ENCODE measurements around the gene SPOP. TPM values are rescaled to one million over a fixed set of nuclear protein-coding genes. Genes with fewer than 3 reads are reported as not detected.

SPOP gene
- total and polyA plus RNA-seq, 2 donors = 54.7 to 64.3 TPM

- no peaks in the 10 kb centered on the region for H3K36me3 ChIP-seq (ENCODE audit: control insufficient read depth in 2 of 2, insufficient read depth in 2 of 2, low read length in 1 of 2)
- peak in 5 of 9 donors; percentile 8 to 60 (median 40) for DNase-seq (ENCODE audit: low read depth in 6 of 9, low spot score in 9 of 9)
- WGBS = 22% methylated on average over 9 of the region's 9 CpGs
Measured at GRCh38 chr17:49557312-49558024, 120.4 kb downstream of the SPOP start.

DNA sequence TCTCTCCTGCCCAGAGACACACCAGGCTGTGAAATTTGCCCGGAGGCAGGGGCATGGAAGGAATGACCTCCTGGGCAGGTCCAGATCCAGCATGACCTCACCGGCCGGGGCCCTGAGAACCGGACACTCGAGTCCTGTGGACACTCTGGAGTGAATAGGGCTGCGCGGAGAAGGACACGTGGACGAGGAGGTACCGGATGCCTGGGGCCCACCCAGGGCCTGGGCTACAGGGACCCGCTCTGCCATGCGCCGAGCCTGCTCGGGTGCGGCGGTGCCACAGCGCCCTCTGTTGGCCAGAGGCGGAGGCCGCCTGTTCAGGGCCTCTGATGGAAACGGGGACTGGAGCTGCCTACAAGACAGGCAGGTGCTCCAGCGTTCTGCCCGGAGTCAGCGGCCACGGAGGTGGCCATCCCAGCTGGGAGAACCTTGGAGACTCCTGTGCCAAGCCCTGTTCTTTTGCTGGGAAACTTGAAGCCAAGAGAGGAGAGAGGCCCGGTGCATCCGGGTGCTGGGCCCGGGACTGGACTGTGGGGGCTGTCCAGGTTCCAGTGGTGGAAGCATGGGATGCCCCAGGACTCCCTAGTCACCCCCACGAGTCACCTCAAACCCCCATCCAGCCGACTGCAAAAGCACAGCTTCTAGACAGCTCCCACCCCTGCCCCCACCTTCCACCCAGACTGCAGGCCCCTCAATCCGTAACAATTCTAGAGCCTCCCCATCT lies 121.5 kb downstream of the SPOP start:
- no peak overlapping the region for H3K27ac ChIP-seq (ENCODE audit: low read depth in 1 of 2, low read length in 1 of 2)
- peaks cover 0 to 2% of the 10 kb centered on the region in 2 donors for H3K9me3 ChIP-seq (ENCODE audit: control insufficient read depth in 2 of 2, insufficient read depth in 1 of 2, low read length in 1 of 2)
- 23% methylated on average over 30 of the region's 30 CpGs for WGBS
- peaks cover 0 to 9% of the 10 kb centered on the region in 2 donors for H3K4me1 ChIP-seq (ENCODE audit: control insufficient read depth in 2 of 2, insufficient read depth in 2 of 2, low read length in 2 of 2)
- DNase-seq (ENCODE audit: low read depth in 6 of 9, low spot score in 9 of 9) = peak in 7 of 9 donors; percentile 49 to 86 (median 67)
- peaks cover 0 to 14% of the 10 kb centered on the region in 2 donors for H3K27me3 ChIP-seq (ENCODE audit: control insufficient read depth in 2 of 2, insufficient read depth in 1 of 2, low read length in 1 of 2)
- no peak overlapping the region for H3K4me3 ChIP-seq (ENCODE audit: low read length in 2 of 2)
- no peaks in the 10 kb centered on the region for H3K36me3 ChIP-seq (ENCODE audit: control insufficient read depth in 2 of 2, insufficient read depth in 2 of 2, low read length in 1 of 2)

More at GRCh38 chr17:49557312-49558024, 120.4 kb downstream of the SPOP start:
- Histone ChIP-seq H3K27ac (ENCODE audit: low read depth in 1 of 2, low read length in 1 of 2) (no peak overlapping the region), H3K4me3 (ENCODE audit: low read length in 2 of 2) (no peak overlapping the region), H3K9me3 (ENCODE audit: control insufficient read depth in 2 of 2, insufficient read depth in 1 of 2, low read length in 1 of 2) (peaks cover 0 to 2% of the 10 kb centered on the region in 2 donors), H3K4me1 (ENCODE audit: control insufficient read depth in 2 of 2, insufficient read depth in 2 of 2, low read length in 2 of 2) (peaks cover 0 to 9% of the 10 kb centered on the region in 2 donors), H3K27me3 (ENCODE audit: control insufficient read depth in 2 of 2, insufficient read depth in 1 of 2, low read length in 1 of 2) (peaks cover 0 to 14% of the 10 kb centered on the region in 2 donors)

DNA sequence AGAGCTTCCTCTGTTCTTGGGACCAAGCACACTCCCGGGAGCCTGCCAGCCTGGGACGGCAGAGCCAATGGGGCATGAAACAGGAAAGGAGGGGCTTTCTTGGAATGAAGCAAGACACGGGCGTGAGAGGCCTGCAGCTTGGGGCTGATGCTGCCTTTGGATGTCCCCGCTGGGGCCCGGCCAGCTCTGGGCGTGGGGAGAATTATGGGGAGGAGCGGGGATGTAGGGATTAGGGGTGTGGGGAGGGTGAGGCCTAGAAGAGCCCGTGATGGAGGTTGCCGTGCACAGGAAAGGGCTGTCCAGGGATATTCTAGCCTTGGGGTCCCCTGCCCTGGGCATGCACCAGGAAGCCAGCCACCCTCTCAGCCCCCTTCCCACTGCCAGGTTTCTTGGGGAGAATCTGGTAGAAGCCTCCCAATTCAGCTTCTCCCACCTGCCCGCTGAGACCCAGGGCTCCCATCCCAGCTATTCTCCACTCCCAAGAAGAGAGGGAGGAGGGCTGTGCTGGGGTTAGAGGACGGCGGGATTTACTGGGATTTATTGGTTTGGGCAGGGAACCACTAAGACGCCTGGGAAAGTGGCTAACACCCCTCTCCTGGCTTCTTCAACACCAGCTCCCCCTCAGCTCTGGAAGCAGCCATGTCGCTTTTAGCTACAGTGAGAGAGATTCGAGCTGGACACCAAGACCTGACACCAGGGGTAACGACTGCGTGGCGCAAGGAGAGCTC lies 122.2 kb downstream of the SPOP start:
- peaks cover 0 to 2% of the 10 kb centered on the region in 2 donors for H3K9me3 ChIP-seq (ENCODE audit: control insufficient read depth in 2 of 2, insufficient read depth in 1 of 2, low read length in 1 of 2)
- DNase-seq (ENCODE audit: low read depth in 6 of 9, low spot score in 9 of 9) = no peak
- H3K36me3 ChIP-seq (ENCODE audit: control insufficient read depth in 2 of 2, insufficient read depth in 2 of 2, low read length in 1 of 2) = no peaks in the 10 kb centered on the region
- peaks cover 0 to 14% of the 10 kb centered on the region in 2 donors for H3K27me3 ChIP-seq (ENCODE audit: control insufficient read depth in 2 of 2, insufficient read depth in 1 of 2, low read length in 1 of 2)
- H3K4me1 ChIP-seq (ENCODE audit: control insufficient read depth in 2 of 2, insufficient read depth in 2 of 2, low read length in 2 of 2) = peaks cover 0 to 9% of the 10 kb centered on the region in 2 donors
- no peak overlapping the region for H3K4me3 ChIP-seq (ENCODE audit: low read length in 2 of 2)
- H3K27ac ChIP-seq (ENCODE audit: low read depth in 1 of 2, low read length in 1 of 2) = no peak overlapping the region
- 89% methylated on average over 19 of the region's 19 CpGs for WGBS

DNA sequence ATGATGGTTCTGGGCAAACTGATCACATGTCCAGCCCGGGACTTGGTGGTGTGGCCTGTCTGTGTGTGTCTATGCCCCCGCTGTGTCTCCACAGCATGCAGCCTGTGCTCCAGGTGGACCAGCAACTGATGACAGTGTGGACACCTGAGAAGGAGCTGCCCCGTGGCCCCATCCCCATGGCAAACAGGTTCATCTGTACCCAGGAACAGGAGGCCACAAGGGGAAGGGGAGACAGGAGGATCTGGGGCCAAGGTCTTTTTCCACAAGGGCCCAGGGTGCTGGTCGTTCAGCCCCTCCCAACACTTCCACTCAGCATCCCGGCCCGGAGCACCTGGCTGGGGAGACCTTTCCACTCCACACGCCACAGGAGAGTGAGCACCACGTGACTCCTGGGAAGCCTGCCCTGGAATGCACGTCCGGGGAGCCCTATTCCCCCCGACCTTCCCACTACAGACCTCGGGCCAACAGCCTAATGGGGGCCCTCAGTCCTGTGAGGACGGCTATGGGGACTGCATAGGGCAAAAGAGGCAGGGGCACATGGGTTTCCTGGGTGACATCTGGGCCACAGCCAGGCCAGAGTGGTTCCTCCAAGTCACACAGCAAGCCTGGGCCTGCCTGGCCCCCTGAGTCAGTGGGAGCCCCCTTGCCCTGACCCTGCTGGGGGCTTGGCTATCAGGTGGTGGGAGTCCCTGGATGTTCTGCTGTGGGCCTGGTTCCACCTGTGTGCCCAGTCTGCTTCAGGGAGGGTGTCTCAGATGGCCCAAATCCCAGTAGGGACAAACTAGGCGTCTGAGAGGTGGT lies 123.0 kb downstream of the SPOP start:
- H3K4me3 ChIP-seq (ENCODE audit: low read length in 2 of 2) = no peak overlapping the region
- H3K27me3 ChIP-seq (ENCODE audit: control insufficient read depth in 2 of 2, insufficient read depth in 1 of 2, low read length in 1 of 2) = peaks cover 0 to 14% of the 10 kb centered on the region in 2 donors
- H3K27ac ChIP-seq (ENCODE audit: low read depth in 1 of 2, low read length in 1 of 2) = no peak overlapping the region
- 91% methylated on average over 14 of the region's 14 CpGs for WGBS
- peaks cover 0 to 9% of the 10 kb centered on the region in 2 donors for H3K4me1 ChIP-seq (ENCODE audit: control insufficient read depth in 2 of 2, insufficient read depth in 2 of 2, low read length in 2 of 2)
- peaks cover 0 to 2% of the 10 kb centered on the region in 2 donors for H3K9me3 ChIP-seq (ENCODE audit: control insufficient read depth in 2 of 2, insufficient read depth in 1 of 2, low read length in 1 of 2)
- no peak for DNase-seq (ENCODE audit: low read depth in 6 of 9, low spot score in 9 of 9)
- no peaks in the 10 kb centered on the region for H3K36me3 ChIP-seq (ENCODE audit: control insufficient read depth in 2 of 2, insufficient read depth in 2 of 2, low read length in 1 of 2)

- Histone ChIP-seq H3K9me3 (ENCODE audit: control insufficient read depth in 2 of 2, insufficient read depth in 1 of 2, low read length in 1 of 2) (peaks cover 0 to 2% of the 10 kb centered on the region in 2 donors), H3K27me3 (ENCODE audit: control insufficient read depth in 2 of 2, insufficient read depth in 1 of 2, low read length in 1 of 2) (peaks cover 0 to 13% of the 10 kb centered on the region in 2 donors)
- no peak for DNase-seq (ENCODE audit: low read depth in 6 of 9, low spot score in 9 of 9)
Measured at GRCh38 chr17:49553676-49554335, 124.1 kb downstream of the SPOP start.

DNA sequence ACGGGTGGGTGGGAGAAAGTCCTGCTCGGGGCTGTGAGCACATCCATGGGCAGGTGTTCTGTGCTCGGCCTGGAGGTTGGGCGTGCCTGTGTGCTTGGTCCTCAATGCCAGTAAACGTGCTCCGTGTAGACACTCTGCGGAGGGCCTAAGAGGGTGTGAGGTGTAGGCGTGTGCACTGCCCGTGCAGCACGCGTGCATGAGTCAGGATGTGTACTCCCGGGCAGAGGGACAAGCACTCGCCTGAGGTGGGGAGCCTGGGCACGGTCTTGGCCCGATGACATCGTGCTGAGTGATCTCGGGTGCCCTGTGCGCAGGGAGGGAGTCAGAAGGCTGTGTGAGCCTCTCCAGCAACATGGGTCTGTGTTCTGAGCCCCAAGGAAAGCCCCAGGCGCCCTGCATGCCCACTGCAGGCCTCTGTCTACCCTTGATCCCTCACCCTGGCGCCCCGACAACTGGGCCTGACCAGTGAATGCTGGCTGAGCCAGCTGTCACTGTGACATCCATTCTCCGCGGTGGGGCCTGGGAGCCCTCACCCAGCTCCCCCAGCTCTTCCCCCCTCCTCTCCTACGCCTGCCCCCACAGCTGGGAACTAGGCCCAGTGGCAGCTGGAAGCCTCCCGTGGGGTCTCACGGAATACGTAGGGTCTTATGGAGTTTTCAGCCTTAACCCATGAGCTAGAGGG lies 125.7 kb downstream of the SPOP start:
- H3K27me3 ChIP-seq (ENCODE audit: control insufficient read depth in 2 of 2, insufficient read depth in 1 of 2, low read length in 1 of 2) = peaks cover 0 to 3% of the 10 kb centered on the region in 2 donors
- no peak for DNase-seq (ENCODE audit: low read depth in 6 of 9, low spot score in 9 of 9)

More at GRCh38 chr17:49553676-49554335, 124.1 kb downstream of the SPOP start:
- H3K4me1 ChIP-seq (ENCODE audit: control insufficient read depth in 2 of 2, insufficient read depth in 2 of 2, low read length in 2 of 2) = peaks cover 0 to 11% of the 10 kb centered on the region in 2 donors
- H3K36me3 ChIP-seq (ENCODE audit: control insufficient read depth in 2 of 2, insufficient read depth in 2 of 2, low read length in 1 of 2) = no peaks in the 10 kb centered on the region
- no peak overlapping the region for H3K4me3 ChIP-seq (ENCODE audit: low read length in 2 of 2)
- 95% methylated on average over 8 of the region's 8 CpGs for WGBS
- H3K27ac ChIP-seq (ENCODE audit: low read depth in 1 of 2, low read length in 1 of 2) = no peak overlapping the region

GRCh38 chr17:49551221-49552069 lies 126.5 kb downstream of the SPOP start:
- Histone ChIP-seq H3K4me3 (ENCODE audit: low read length in 2 of 2) (no peak overlapping the region), H3K4me1 (ENCODE audit: control insufficient read depth in 2 of 2, insufficient read depth in 2 of 2, low read length in 2 of 2) (peaks cover 0 to 11% of the 10 kb centered on the region in 2 donors), H3K27ac (ENCODE audit: low read depth in 1 of 2, low read length in 1 of 2) (no peak overlapping the region), H3K36me3 (ENCODE audit: control insufficient read depth in 2 of 2, insufficient read depth in 2 of 2, low read length in 1 of 2) (no peaks in the 10 kb centered on the region), H3K27me3 (ENCODE audit: control insufficient read depth in 2 of 2, insufficient read depth in 1 of 2, low read length in 1 of 2) (peaks cover 0 to 4% of the 10 kb centered on the region in 2 donors), H3K9me3 (ENCODE audit: control insufficient read depth in 2 of 2, insufficient read depth in 1 of 2, low read length in 1 of 2) (peaks cover 0 to 6% of the 10 kb centered on the region in 2 donors)
- 94% methylated on average over 12 of the region's 12 CpGs for WGBS
- no peak for DNase-seq (ENCODE audit: low read depth in 6 of 9, low spot score in 9 of 9)

More for the DNA sequence above, 125.7 kb downstream of the SPOP start:
- Histone ChIP-seq H3K9me3 (ENCODE audit: control insufficient read depth in 2 of 2, insufficient read depth in 1 of 2, low read length in 1 of 2) (peaks cover 0 to 6% of the 10 kb centered on the region in 2 donors), H3K4me1 (ENCODE audit: control insufficient read depth in 2 of 2, insufficient read depth in 2 of 2, low read length in 2 of 2) (peaks cover 0 to 12% of the 10 kb centered on the region in 2 donors), H3K4me3 (ENCODE audit: low read length in 2 of 2) (no peak overlapping the region), H3K36me3 (ENCODE audit: control insufficient read depth in 2 of 2, insufficient read depth in 2 of 2, low read length in 1 of 2) (no peaks in the 10 kb centered on the region), H3K27ac (ENCODE audit: low read depth in 1 of 2, low read length in 1 of 2) (no peak overlapping the region)
- WGBS = 97% methylated on average over 27 of the region's 27 CpGs

Data from thymus (tissue), 11 donors.